NCI-H146 treated with DMSO at 0.1 percent for 48 hours (cell line): ENCODE results near the gene TRABD2B.

Experiments used
- DNase-seq: peaks from one replicate; lab custom pipeline; 2025; ENCODE audit not compliant: unreplicated experiment; lab: John Stamatoyannopoulos, UW

TRABD2B gene

DNA sequence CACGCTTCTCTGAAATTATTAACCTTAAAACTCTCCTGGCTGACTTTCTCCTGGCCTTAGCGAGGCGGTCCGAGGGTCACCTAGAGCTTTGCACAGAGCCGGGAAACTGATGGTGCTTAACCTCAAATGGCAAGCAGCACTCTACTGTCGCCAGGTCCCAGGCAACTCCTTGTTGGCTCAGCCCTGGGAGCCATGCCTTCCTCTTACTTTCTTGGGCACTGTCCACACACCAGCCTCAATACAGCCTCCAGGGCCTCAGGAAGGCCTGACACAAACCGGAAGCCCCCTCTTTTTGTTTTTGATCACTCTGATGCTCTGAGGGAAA is 3.8 kb downstream of the TRABD2B start:
- DNase-seq = no peak

DNA sequence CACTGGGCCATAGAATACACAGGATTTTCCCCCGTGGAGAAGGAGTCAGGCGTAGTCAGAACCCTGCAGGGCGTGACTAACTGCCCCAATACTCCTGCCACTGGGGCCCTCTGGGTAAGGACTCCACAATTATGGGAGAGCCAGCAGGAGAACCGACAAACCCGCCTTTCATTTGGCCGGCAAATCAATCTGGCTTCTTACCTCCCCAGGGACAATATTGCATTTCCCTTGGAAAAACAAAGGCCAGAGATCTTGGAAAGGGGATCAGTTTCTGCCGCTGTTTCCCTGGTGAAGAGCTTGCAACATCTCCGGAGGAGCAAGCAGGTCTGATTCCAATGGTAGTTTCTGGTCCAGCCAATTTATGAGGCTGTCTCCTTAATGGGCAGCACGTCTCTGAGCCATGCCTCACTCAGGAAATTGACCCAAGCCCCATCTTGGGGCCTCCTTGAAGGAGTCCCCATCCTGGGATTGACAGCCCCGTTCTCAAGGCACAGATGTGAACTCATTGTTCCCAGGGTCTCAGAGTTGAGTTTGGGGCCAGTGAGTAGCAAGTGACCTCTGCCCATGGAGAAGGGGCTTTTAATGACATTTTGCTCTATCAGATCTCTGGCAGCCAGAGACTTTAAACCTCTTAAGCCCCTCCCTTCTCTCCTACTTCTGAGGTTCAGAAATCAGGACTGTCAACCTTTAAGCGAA is 4.3 kb downstream of the TRABD2B start:
- no peak for DNase-seq

DNA sequence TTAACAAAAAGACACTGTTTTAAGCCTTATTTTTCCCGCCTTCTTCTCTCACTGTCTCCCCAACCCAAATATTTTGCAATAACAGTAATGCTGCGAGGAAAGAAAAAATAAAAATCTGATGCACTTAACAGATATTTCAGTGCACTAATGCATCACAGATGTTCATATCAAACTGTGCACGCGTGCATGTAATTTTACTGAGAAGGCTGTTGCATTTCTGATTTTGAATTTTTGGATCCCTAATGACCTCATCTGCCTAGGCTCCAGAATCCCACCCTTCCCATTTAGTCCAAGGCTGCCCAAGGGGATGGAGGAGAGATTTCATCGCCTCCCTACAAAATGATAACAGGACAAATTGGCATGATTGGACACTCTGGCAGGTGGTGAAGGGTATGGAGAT is 5.5 kb downstream of the TRABD2B start:
- DNase-seq = no peak

DNA sequence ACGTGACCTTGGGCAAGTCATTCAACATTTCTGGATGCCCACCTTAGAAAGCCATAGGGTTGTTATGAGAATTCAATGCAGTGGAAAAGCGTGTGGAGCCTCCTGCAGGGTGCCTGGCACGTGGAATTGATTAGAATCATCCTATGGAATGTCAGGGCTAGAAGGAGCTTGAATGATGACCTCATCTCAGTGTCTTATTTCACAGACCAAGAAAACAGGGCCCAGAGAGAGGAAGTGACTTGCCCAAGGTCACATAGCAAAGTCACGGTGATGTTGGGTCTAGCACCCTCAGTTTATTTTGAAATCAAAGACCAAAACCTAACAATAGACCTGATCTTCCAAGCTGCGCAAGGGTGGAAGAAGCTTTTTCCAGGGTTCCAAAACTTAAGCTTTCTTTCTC is 6.0 kb downstream of the TRABD2B start:
- no peak for DNase-seq

DNA sequence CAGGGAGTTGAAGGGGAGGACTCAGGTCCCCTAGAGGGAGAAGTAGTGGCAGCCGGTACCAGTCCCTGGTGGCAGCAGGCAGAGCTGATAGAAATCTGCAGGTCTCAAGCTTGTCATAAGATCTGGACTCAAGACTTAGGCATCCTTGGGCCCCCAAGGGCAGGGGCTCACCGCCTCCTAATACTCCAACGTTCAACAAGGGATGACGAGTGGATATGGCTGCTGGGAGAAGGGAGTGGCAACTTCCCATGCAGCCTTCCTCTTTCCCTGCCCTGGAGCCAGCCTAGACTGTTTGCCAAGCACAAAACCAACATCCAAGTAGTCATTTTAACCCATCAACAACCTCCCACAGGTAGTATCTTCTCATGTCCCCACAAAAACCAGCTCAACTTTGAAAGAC is 6.9 kb downstream of the TRABD2B start:
- no peak for DNase-seq

DNA sequence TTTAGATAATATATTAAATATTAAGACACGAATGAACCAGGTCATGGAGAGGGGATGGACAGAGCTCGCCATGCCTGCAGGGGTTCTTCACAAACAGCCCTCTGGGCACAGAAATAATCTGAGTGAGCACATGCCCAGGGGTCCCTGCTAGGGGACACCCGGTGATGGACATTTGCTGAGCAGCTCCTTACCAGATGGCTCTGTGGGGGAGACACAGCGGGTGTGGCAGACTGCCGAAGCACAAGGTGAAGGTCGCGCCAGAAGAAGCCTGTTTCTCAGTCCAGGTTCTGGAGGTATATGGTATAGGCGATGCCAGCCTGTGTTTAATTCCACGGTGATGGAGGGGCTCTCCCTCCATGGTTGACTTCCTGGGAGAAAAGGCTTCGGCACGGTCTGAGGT is 9.6 kb downstream of the TRABD2B start:
- no peak for DNase-seq

DNA sequence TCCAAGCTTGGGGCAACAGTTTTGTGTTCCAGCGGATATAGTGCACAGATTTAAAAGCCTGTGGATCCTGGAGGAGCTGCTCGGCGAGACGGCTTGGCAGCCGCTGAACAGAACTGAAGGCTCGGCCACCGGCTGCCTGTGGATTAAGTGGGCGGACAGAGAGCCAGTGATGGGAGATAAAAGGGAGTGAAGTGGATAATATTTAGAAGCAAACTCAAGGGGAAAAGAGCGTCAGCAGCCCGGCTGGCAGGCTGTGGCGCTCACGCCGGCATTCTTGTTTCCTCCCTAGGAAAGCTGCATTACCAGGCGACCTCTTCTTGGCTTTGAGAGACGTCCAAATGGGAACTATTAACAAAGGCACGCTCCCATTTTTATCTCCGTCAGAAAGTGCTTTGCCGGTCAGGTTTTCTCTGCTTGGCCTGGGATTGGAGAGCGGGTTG is 10.4 kb downstream of the TRABD2B start:
- no peak for DNase-seq

DNA sequence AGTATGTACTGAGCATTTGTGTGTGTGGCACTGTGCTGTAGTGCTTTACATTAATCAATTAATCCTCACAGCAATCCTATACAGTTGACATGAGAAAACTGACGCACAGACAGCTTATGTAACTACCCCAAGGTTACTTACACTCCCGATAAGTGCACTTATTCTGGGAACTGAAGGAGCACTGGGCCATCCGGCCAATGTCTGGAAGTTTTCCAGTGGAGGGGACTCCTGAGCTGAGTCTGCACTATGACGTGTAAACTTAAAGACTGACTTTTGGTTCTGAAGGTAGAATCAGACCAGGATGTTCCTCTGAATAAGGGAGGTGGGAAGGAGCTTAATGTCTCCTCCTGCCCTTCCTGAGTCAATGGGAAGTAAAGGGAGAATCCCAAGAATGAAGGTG is 12.2 kb downstream of the TRABD2B start:
- DNase-seq = no peak

DNA sequence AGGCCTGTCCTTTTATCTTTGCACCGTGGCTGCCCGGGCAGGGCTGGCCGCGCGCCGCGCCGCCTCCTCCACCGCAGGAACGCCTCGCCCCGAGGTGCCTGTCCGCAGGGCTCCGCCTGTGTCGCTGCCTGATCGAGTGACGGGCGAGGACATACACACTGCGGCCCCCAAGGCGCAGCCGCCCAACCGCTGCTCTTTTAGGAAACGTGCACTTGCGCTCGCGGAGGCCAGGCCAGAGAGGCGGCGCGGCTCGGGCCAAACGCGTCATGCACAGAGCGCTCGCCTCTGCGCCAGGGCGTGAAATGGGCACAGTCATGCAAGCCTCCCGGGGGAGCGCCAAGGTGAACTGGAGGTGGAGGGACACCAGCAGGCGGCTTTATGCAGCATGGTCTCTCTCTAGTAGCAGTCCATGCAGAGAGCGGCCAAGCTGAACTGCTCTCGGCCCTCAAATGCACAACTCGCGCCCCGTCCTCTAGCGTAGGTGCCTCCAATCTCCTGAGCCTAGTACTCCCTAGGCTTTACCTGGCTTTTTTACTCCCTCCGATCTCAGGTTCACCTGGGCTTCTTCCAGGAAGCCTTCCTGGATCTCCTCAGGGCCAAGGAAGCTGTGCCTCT is 12.9 kb downstream of the TRABD2B start:
- no peak for DNase-seq

DNA sequence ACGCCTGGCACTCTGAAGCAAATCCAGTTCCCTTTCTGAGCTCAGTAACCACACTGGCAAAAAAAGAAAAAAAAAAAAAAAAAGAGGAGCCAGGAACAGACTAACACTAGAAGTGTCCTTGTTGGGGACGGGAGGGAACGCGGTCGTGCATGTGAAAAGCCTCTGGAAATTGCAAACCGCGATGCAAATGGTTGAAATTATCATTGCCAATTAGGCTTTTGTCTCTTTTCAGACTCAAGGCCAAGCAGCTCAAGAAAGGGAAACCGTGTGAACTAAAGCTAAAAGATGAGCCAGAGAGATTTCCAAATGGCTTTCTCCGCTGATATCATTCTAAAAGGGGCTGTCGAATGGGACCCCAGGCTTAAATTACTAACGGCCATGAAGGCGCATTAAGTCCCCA is 13.5 kb downstream of the TRABD2B start:
- DNase-seq = no peak

DNA sequence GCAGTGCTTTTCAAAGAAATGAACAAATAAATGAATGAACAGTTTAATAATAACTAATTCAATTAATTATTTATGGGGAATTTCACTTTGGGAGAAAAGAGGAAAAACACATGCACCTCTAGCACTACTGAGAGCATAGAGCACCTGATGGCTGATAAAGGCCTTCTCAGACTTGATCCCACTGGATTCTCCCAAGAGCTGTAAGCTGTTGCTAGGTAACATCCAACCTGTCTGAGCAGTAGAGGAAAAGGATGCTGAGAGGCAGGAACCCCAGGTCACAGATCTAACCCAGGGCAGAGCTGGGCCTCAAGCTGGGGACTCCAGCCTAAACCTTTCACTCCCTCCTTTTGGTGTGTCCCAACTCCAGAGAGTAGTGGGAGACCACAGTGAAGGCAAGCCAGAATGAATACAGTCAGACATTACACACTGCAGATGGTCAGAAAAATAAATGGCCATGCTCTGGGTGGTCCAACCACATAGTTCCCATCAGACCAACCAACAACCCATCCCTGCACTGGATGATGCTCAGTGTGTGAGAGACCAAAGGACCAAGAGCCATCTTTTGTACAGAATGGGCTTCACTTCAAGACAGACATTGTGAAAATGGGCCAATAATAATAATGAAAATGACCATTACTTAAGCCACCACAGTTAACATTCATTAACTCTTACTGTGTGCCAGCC is 15.4 kb downstream of the TRABD2B start:
- no peak for DNase-seq

DNA sequence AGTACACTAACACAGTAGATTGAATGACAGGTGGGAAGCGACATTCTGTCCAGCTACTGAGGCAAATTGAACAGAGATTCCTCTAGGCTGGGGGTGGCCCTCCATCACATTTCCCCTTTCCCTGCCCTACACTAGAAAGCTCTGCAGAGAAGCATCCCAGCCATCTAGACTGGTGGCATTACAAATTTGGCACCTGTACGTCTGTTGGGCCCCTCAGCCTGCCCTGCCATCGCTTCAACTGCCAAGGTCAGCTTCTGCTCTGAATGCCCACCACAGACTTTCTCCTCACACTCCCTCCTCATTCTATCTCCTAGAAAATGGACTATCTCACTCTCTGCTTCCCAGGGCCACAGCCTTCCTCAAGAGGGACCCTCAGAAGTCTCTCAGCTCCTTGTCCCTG is 16.7 kb downstream of the TRABD2B start:
- DNase-seq = no peak

DNA sequence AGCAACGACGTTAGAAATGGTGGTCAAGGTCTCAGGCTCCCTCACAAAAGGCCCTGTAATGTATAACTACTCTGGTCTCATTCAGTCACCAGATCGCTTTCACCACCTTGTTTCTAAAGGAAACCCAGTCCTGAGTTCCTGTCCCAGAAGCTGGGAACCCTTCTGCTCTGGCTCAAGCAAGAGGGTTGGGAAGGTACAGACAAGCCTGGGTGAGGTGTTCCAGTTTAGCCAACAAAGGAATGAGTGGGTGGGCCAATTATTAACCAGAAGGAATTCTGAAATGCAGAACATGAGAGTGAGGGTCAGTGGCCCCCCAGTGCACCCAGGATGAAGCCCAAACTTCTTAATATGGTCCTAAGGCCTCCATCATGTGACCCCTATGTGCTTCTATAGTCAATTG is 17.5 kb downstream of the TRABD2B start:
- DNase-seq = no peak

DNA sequence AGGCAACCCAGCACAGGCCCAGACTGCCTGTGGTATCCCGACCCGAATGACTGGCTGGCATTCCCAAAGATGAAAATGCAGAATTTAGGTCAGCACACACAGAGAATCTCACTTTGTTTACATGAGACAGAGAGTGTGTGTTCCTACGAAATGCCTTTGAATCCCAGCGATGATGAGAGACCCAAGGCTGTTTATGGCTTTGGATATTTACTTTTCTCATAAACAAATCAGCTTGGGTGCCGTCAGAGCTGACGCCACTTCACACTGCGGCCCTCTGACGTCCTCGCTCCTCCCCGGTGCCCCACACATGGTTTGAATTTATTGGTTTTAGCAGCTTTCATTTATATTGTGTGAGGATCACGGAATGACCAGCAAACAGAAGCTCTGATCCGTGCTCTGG is 18.7 kb downstream of the TRABD2B start:
- DNase-seq = no peak

DNA sequence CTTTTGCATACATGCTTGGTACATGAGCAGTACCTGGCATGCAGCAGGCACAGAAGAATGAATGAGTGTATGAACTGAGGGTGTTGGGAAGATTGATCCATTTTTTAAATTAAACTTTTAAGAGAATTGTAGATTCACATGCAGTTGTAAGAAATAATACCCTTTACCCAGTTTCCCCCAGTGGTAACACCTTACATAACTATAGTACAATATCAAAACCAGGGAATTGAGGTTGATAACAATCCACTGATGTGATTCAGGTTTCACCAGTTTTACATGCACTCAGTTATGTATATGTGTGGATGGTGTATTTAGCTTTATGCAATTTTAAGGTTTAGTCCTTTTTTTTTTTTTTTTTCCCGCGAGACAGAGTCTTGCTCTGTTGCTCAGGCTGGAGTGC is 20.5 kb downstream of the TRABD2B start:
- DNase-seq = no peak

DNA sequence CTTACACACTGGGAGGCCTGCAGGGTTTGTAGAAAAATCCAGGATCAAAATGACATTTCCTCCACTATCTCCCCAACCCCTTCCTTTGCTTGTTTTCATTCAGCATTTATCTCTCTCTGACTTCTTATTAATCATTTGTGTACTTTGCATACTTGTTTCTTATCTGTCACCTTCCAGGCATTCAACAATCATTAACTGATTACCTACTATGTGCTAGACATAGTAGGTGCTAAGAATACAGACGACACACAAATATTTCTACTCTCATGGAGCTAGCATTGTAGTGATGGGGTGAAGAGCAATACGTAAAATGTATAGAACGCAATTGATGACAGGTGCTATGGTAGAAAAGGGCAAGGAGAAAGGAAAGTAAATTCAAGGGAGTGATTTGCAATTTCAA is 20.9 kb downstream of the TRABD2B start:
- DNase-seq = no peak

DNA sequence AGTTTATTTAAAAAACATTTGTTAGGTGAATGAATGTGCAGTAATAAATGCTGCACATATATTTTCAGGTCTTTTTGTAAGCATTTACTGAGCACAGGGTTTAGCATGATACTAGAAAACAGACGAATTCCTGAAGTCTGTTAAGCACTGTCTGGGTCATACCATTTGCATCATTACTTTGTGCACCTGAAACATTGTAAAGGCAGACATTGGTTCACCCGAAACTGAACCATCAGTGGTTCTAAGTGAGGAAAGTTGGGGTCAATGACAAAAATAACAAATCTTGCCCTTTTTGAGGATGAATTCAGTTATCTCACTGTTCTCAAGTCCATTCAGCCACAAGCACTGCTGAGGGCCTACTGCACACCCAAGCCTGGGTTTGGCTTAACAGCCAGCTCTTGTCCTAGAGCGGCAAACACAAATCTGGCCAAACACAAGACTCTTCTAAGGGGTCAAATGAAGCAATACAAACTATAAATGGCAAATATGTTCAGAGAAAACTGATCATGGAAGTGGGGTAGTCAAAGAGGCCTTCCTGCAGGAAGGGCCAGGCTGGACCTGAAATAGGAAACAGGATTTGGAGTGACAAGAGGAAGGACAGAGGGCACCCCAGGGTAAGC is 21.8 kb downstream of the TRABD2B start:
- DNase-seq = no peak

DNA sequence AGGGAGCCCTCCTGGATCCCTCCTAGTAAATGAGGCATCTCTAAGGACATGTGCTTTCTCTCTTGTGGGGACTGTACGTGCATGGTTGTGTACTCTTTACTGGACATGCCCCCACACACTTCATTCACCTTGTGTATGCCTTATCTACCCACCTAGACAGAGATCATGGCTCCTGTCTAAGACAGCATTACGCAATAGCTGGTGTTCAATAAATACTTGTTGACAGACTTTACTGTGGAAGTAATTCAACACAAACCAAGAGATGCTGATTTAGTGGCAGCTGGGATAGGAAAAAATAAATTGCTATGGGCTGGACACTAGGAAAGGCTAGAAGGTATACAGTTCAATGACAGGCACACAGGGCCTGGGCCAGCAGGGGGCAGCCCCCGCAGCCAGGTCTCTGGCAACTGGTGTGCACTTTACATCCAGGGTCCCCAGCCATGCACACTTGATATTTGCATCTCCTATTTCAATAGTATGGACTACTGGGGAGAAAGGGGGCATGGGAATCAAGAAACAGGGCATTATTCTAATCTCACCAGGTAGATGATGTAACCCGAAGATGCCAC is 24.2 kb downstream of the TRABD2B start:
- no peak for DNase-seq

DNA sequence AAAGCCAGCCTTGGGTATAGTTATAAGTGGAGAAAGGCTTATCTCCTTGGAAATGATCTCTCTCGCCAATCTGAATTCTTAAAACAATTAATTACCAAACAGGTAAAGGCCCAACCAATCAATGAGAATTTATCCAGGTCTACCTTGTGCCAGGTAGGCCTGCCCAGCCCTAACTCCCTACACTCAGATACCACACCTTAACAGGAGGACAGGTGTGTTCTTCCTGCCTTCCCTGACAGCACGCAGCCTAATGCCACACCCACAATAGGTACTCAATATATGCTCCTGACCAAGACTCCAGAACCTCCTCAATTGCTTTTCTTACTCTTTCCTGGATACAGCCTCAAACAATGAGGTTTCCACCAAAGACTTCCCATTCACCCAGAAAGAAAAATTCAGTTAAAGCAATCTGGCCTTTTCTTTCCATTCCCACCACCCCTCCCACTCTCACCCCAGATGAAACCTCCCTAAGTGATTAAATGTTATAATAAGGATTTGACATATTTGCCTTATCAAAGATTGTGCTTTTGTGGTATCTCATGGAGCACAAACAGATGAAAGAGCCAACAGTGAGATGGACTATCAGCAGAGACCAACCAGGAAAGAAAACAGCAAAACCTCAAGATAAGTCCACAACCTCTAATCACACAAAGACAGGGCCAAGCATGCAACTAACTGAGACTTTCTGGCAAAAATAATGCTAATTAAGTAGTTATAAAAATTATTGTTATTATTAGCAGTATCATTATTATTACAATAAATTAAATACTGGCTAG is 25.6 kb downstream of the TRABD2B start:
- DNase-seq = no peak

DNA sequence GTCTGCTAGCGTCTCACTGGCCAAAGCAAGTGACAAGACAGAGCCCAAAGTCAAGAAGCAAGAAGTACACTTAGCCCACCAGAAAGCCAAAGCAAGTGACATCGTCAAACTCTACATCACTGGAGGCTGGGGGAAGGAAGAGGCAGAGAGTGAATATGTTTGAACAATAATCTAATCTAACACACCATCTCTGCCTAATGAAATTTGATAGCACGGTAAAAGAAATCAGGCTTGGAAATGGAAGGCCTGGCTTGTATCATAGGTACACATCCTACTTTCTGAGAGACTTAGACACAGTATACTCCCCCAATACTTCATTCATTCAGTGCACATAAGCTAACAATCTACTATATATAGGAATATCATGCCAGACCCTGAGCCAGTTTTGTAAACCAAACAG is 26.3 kb downstream of the TRABD2B start:
- DNase-seq = no peak

DNA sequence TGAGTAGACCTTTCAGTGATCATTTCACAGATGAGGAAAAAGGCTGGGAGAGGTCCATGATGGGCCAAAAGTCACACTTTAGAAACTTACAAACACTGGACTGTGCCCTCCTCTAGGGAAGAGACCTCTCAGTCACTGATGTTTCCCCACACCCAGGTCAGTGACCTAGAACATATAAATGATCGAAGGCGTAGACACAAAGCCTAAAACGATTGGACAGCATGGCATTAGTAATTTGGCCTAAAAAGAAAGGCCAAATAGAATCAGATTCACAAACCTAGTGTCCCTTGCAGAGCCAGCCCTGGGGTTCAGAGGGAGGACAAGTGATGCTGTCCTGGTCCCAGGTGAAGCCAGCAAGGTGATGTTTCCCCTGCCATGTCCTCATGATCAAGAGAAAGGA is 27.7 kb downstream of the TRABD2B start:
- no peak for DNase-seq
